HAP-1 (cell line): ENCODE measurements around the gene OR2V2.
"Not testable (repeated sequence)": the region's sequence is repeated elsewhere in the genome, so short reads cannot be mapped to it uniquely, and the experiment has no call there.

Source experiments
- DNase-seq, 2 experiments: peaks; one replicate each; pipeline ENCODE4 v3.0.0-alpha.2; 2016 to 2020; ENCODE audit warnings: low spot score in 2 of 2
- H3K27me3 ChIP-seq: fragments of 250-450 bp; sonication (Bioruptor Pico); 2 replicates; pipeline ENCODE4 v1.5.1; 2020; ENCODE audit warnings: low read depth, mild to moderate bottlenecking, moderate library complexity
- H3K36me3 ChIP-seq: fragments of 250-450 bp; sonication (Bioruptor Pico); replicated peaks from 2 replicates; pipeline ENCODE4 v1.5.1; 2020; ENCODE audit warnings: mild to moderate bottlenecking
- H3K4me1 ChIP-seq: fragments of 250-450 bp; sonication (Bioruptor Pico); 2 replicates; pipeline ENCODE4 v1.5.1; 2020; ENCODE audit warnings: mild to moderate bottlenecking
- H3K4me3 ChIP-seq: fragments of 250-450 bp; sonication (Bioruptor Pico); 2 replicates; pipeline ENCODE4 v1.5.1; 2020; ENCODE audit warnings: mild to moderate bottlenecking, moderate library complexity
- H3K9me3 ChIP-seq: fragments of 250-450 bp; sonication (Bioruptor Pico); 2 replicates; pipeline ENCODE4 v1.5.1; 2020; ENCODE audit warnings: mild to moderate bottlenecking, moderate library complexity
- in situ Hi-C: fragments of 300-500 bp; cut with MboI; formaldehyde crosslinking; loops from 3 replicates; pipeline ENCODE4 v1.14.3; 2020; ENCODE audit warnings: low sequenced_read_pairs, inconsistent platforms, mixed read lengths

The OR2V2 gene

GRCh38 chr5:181161534-181162175, 14.3 kb downstream of the OR2V2 start:
- in situ Hi-C loops = no loop called here
- no peak overlapping the region for H3K4me3 ChIP-seq
- no peak for DNase-seq
- H3K36me3 ChIP-seq = no peaks in the 10 kb centered on the region
- peaks cover 9% of the 10 kb centered on the region for H3K4me1 ChIP-seq
- peaks cover 6% of the 10 kb centered on the region; the same call in 1 of the 2 replicates for H3K27me3 ChIP-seq
- H3K9me3 ChIP-seq = no peaks in the 10 kb centered on the region

DNA sequence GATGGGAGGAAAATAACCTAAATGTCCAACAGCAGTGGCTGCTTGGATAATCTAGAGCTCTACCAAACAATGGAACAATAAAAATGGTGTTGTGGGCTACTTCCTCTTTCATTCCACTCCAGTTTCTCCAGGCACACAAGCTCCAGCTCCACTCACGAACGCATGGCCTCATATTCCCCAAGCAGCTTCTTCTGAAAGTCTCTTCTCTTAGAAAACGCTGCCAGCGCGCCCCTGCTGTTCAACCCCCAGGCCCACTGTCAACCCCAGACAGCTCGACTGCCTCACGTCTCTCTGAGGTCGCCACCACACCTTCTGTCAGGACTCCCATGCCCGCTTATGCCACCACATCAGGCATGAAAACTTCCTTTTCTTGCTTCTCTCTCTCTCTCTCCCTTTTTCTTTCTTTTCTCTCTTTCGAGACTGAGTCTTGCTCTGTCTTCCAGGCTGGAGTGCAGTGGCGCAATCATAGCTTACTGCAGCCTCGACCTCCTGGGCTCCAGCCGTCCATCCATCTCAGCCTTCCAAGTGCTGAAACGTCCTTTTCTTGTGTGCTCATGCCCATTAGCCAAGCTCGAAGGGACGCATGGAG, 16.2 kb downstream of the OR2V2 start:
- no peaks in the 10 kb centered on the region for H3K27me3 ChIP-seq
- H3K4me1 ChIP-seq = peaks cover 23% of the 10 kb centered on the region
- no peaks in the 10 kb centered on the region for H3K36me3 ChIP-seq
- in situ Hi-C loops = no loop called here
- DNase-seq = no peak
- no peaks in the 10 kb centered on the region for H3K9me3 ChIP-seq
- no peak overlapping the region for H3K4me3 ChIP-seq

DNA sequence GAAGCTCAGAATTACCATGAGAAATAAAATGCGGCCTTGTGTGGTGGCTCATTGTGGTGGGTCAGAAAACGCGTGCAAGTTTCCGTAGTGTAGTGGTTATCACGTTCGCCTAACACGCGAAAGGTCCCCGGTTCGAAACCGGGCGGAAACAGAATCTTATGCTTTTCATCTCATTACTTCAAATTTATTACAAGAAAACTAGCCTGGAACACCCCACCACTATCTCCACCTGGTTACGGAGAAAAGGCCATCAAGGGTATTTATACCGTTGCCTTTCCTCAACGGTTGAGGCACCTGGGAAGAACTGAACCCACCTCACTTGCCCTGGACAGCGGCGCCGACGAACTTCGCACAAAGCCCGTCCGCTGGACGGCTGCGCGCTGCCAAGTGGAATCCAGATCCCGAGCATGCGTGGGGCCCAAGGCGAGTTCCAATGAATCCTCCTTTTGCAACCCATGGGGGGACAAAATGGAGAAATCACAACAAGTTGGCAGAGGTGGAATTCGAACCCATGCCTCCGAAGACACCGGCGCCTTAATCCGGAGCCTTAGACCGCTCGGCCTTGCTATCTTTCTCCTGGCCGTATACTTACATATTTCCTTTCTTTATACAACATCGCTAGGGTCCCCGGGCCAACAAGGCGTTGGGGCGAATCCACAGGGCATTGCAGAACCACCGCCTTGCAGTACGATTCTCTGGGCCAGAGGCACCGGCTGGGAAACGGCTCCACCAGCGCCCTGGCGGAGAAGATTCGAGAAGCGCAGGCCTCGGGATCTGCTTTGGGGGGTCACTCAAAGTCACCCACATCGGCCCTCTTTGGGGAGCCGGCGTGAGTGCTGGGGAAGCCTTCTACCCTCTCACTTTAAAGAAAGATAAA, 16.9 kb downstream of the OR2V2 start:
- no peak for DNase-seq
- no peak overlapping the region for H3K4me3 ChIP-seq
- no peaks in the 10 kb centered on the region for H3K9me3 ChIP-seq
- in situ Hi-C loops = no loop called here
- no peaks in the 10 kb centered on the region for H3K36me3 ChIP-seq
- H3K27me3 ChIP-seq = no peaks in the 10 kb centered on the region
- peaks cover 23% of the 10 kb centered on the region for H3K4me1 ChIP-seq

- DNase-seq = peak in 1 of 2 experiments; percentile 23
- in situ Hi-C loops = no loop called here
- Histone ChIP-seq H3K27me3 (no peaks in the 10 kb centered on the region), H3K36me3 (no peaks in the 10 kb centered on the region), H3K9me3 (no peaks in the 10 kb centered on the region), H3K4me3 (no peak overlapping the region), H3K4me1 (peaks cover 14% of the 10 kb centered on the region)
These were observed 19.7 kb downstream of the OR2V2 start for GRCh38 chr5:181166812-181167733.

DNA sequence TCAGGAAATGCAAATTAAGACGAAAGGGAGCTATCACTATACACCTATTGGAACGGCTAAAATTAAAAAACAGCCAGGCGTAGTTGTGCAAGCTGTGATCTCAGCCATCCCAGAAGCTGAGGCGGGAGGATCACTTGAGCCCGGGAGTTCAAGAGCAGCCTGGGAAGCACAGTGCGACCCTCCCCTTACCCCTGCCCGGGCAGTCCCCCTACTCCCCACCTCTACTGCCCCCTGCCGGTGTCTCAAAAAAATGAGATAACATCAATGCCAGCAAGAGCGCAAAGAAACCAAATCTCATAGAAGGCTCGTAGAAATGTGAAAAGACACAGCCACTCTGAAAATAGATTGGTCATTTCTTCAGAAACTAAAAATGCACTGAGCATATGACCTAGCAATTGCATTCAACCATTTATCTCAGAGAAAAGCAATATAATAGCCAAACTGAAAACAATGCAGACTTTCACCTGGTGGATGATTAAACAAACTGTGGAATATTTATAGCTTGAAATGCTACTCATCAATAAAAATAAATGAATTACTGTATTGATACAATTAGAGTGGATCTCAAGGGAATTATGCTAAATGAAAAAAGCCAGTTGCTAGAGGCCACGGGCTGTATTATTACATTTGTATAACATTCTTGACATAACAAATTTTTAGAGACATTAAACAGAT, 20.6 kb downstream of the OR2V2 start:
- H3K36me3 ChIP-seq = no peaks in the 10 kb centered on the region
- peaks cover 19% of the 10 kb centered on the region for H3K4me1 ChIP-seq
- no peaks in the 10 kb centered on the region for H3K9me3 ChIP-seq
- peak overlapping the region; percentile 6 for H3K4me3 ChIP-seq
- peak; percentile 59 to 92 for DNase-seq
- H3K27me3 ChIP-seq = no peaks in the 10 kb centered on the region
- in situ Hi-C loops = no loop called here

- Histone ChIP-seq H3K9me3 (no peaks in the 10 kb centered on the region), H3K4me3 (no peak overlapping the region), H3K36me3 (no peaks in the 10 kb centered on the region), H3K4me1 (peaks cover 21% of the 10 kb centered on the region), H3K27me3 (no peaks in the 10 kb centered on the region)
- in situ Hi-C loops = no loop called here
- no peak for DNase-seq
These were observed 21.3 kb downstream of the OR2V2 start for GRCh38 chr5:181168595-181169118.

- Histone ChIP-seq H3K4me1 (peaks cover 21% of the 10 kb centered on the region), H3K4me3 (peak overlapping the region; percentile 27)
- in situ Hi-C loops, H3K9me3 ChIP-seq, H3K36me3 ChIP-seq, H3K27me3 ChIP-seq: not testable (repeated sequence)
- peak; percentile 74 to 94 for DNase-seq
These were observed 22.3 kb downstream of the OR2V2 start for GRCh38 chr5:181169459-181170236.

- H3K4me1 ChIP-seq = peaks cover 21% of the 10 kb centered on the region
- peak overlapping the region; percentile 27 for H3K4me3 ChIP-seq
- H3K27me3 ChIP-seq = no peaks in the 10 kb centered on the region
- no peaks in the 10 kb centered on the region for H3K36me3 ChIP-seq
- in situ Hi-C loops = no loop called here
- H3K9me3 ChIP-seq = no peaks in the 10 kb centered on the region
- DNase-seq = peak in 1 of 2 experiments; percentile 20
These were observed 22.9 kb downstream of the OR2V2 start for GRCh38 chr5:181170237-181170825.

DNA sequence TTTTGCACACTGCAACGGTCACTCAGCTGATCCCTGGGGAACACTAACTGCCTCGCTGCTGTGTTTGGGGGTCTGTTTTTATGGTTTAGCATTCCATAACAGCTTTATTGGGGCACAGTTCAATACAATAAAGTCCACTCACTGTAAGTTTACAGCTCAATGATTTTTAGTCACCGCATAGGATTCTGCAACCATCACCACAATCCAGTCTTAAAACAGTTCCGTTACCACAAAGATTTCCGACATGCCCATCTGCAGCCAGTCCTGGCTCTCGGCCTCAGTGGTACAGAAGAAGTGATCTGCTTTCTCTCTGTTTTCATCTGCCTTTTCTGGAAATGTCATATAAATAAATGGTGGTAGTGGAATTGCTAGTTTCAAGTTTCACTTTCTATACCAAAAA, 23.6 kb downstream of the OR2V2 start:
- H3K36me3 ChIP-seq = no peaks in the 10 kb centered on the region
- no peak for DNase-seq

DNA sequence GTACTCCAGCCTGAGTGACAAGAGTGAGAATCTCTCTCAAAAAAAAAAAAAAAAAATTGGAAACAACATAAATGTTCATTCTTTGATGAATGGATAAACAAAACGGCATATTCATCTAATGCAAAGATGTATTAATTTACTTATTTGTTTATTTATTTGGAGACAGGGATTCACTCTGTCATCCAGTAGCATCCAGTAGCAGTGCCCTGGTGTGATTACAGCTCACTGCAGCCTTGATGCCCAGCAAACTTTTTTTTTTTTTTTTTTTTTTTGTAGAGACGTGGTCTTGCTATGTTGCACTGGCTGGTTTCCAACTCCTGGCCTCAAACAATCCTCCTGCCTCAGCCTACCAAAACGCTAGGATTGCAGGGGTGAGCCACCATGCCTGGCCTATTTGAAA, 24.4 kb downstream of the OR2V2 start:
- Histone ChIP-seq H3K4me1 (peaks cover 21% of the 10 kb centered on the region), H3K9me3 (no peaks in the 10 kb centered on the region)

More for the DNA sequence above, 23.6 kb downstream of the OR2V2 start:
- in situ Hi-C loops = no loop called here
- H3K4me3 ChIP-seq = no peak overlapping the region
- peaks cover 21% of the 10 kb centered on the region for H3K4me1 ChIP-seq
- H3K27me3 ChIP-seq = no peaks in the 10 kb centered on the region
- no peaks in the 10 kb centered on the region for H3K9me3 ChIP-seq

DNA sequence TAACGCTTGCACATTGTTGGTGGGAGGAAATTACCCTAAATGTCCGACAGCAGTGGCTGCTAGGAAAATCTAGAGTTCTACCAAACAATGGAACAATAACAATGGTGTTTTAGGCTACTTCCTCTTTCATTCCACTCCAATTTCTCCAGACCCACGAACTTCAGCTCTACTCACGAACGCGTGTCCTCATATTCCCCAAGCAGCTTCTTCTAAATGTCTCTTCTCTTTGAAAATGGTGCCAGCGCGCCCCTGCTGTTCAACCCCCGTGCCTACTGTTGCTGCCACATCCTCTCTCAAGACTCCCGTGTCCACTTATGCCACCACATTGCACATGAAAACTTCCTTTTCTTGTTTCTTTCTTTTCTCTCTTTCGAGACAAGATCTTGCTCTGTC, 25.6 kb downstream of the OR2V2 start:
- in situ Hi-C loops = no loop called here
- Histone ChIP-seq H3K36me3 (no peaks in the 10 kb centered on the region), H3K27me3 (no peaks in the 10 kb centered on the region), H3K4me3 (peak overlapping the region; percentile 44), H3K9me3 (no peaks in the 10 kb centered on the region), H3K4me1 (peaks cover 12% of the 10 kb centered on the region)
- no peak for DNase-seq

More for the DNA sequence above, 24.4 kb downstream of the OR2V2 start:
- H3K27me3 ChIP-seq = no peaks in the 10 kb centered on the region
- no peak for DNase-seq
- in situ Hi-C loops = no loop called here
- no peaks in the 10 kb centered on the region for H3K36me3 ChIP-seq
- no peak overlapping the region for H3K4me3 ChIP-seq
